Activated CD8-positive, alpha-beta memory T cell treated with anti-CD3 and anti-CD28 coated beads for 48 hours (primary cell): ENCODE measurements around the gene NFATC3.

Experiments
- DNase-seq, 3 experiments: peaks; one replicate each; pipeline ENCODE4 v3.0.0-alpha.2; 2020; ENCODE audit warnings: low read depth in 2 of 3, low spot score in 2 of 3

NFATC3 gene

GRCh38 chr16:68229431-68230175, 144.4 kb downstream of the NFATC3 start:
- DNase-seq, result no peak

GRCh38 chr16:68230176-68230571, 145.0 kb downstream of the NFATC3 start:
- no peak for DNase-seq

DNA sequence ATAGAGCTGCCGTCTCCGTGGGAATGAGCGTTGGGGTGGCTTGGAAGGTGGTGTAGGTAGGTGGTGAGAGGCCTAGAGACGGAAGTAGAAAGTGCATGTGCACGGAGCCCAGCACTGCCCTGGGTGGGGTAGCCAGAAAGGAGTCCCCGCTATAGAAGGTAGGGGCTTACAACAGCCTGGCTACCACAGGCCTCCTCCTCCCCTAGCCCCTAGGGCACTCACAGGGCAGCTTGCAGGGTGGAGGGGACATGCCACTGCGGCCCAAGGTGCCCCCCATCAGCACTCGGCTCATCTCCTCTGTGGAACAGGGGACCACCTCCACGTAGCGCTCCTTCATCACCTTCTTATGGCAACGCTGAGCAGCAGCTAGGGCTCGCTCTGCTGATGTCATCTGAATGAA, 145.8 kb downstream of the NFATC3 start:
- DNase-seq, result no peak

GRCh38 chr16:68231384-68232136, 146.4 kb downstream of the NFATC3 start:
- DNase-seq, result no peak

DNA sequence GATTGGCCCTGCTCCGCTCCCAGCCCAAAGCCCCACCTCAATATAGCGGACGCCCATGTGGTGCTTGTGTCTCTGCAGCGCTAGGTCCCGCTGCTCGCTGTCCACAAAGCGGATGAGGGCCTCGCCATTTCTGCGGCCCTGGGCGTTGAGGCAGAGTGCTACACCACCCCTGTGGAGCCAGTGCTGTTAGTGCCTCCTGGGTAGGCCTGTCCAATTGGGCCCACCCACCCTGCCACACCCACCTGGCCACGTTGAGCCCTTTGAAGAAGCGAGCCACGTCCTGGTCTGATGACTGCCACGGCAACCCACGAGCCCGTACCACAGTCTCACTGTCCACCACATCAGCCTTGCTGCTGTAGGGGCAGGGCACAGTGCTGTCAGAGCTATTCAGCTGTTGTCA, 147.2 kb downstream of the NFATC3 start:
- no peak for DNase-seq

GRCh38 chr16:68233085-68233834, 148.1 kb downstream of the NFATC3 start:
- no peak for DNase-seq

- DNase-seq, result no peak
Measured at GRCh38 chr16:68233835-68234187, 148.6 kb downstream of the NFATC3 start.

GRCh38 chr16:68234188-68235107, 149.3 kb downstream of the NFATC3 start:
- DNase-seq, result no peak

- no peak for DNase-seq
Measured at GRCh38 chr16:68235108-68235886, 150.1 kb downstream of the NFATC3 start.

- no peak for DNase-seq
Measured at GRCh38 chr16:68235887-68236136, 150.6 kb downstream of the NFATC3 start, which contains the start of gene ESRP2. TSS of gene ESRP2 (minus strand) at chr16:68236127. CDS start at chr16:68236045, 82 bp downstream.

DNA sequence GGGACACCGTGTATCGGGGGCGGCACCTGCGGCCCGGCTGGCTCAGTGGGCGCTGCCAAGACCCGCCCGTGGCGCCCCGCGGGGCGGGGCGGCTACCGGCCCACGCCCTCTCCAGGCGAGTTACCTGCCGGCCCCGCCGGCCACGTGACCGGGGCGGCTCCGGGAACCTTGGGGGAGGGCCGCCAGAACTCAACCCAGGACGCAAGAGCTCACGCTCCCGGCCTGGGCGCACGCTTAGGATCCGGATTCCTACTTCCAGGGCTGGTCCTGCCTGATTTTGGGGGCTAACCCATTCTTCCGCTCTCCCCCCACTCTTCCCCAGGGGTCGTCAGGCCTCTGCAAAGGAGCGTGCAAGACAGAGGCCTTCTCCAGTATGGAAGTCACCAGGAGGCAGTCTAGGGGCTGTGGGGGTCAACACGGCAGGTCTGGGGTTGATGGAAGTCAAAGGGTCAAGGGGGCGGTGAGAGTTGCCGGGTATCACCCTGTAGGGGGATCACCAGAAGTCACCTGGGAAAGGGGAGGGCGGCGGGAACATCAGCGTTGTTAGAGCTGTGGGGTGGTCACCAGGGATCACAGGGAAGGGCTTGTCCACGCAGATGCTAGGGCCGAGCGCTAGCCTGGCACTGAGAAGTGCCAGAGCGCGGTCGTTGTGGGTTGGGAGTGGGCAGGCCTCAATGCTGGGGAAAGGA, 151.1 kb downstream of the NFATC3 start:
- DNase-seq, result no peak

- no peak for DNase-seq
Measured at GRCh38 chr16:68236826-68237242, 151.7 kb downstream of the NFATC3 start.

- DNase-seq, result peak; percentile 65 to 82 (median 68)
Measured at GRCh38 chr16:68237243-68238028, 152.3 kb downstream of the NFATC3 start.

DNA sequence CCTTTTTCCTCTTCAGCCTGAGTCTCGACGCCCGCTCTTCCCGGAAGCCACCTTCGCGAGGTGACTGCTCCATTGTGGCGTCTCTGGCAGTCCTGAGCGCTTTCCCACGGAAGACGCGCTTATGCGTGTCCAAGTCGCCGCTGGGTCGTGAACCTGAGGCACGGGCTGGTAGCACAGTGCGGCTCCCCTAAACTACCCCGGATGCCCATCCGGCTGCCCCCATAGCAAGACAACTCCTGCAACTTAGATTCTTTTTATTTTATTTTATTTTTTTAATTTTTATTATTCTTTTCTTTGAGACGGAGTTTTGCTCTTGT, 152.8 kb downstream of the NFATC3 start:
- DNase-seq, result no peak

- DNase-seq, result no peak
Measured at GRCh38 chr16:68242085-68242484, 156.9 kb downstream of the NFATC3 start.

DNA sequence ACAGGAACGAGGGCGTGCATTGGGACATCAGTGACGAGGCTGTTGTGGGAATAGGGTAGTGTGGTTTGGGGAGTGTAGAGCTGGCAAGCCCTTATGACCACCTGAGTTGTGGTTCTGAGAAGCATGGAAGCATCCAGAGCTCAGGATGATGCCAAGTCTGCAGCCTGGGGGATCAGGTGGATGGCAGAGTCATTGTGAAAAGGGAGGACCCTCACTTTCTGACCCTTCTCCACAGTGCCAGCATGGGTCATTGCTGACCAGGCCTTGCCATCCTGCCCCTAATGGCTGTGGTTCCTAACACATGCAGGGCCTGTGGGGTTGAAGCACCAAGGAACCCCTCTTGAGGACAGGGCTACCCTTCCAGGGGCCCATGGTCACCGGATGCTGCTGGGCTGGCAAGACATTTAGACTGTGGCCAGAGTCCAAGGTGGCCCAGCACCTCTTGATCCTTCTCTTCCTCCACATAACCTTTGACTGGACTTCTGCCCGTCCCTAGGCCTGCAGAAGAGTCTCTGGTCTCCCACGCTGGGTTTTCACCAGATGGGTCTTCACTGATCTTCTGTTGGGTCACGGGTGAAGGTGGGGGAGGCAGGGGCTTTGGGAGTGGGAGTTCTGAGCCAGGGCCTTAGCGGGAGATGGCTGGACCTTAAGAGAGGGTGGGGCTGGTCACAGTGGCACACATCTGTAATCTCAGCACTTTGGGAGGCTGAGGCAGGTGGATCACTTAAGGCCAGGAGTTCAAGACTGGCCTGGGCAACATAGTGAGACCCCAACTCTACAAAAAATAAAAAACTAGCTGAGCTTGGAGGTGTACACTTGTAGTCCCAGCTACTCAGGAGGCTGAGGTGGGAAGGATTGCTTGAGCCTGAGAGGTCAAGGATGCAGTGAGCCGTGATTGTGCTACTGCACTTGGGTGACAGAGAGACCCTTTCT, 158.0 kb downstream of the NFATC3 start:
- DNase-seq, result no peak

GRCh38 chr16:68244481-68244902, 159.3 kb downstream of the NFATC3 start:
- no peak for DNase-seq
